Retinal pigment epithelial cell (primary cell): ENCODE results near the gene BDH2.

Experiments used
- DNase-seq: peaks from one replicate; pipeline ENCODE4 v3.0.0-alpha.2; 2010; ENCODE audit warnings: low read depth
- H3K4me3 ChIP-seq: 2 replicates; pipeline ENCODE4 v1.5.1; 2011; ENCODE audit warnings: mild to moderate bottlenecking, low read length, control low read depth, moderate library complexity
- TF ChIP-seq, protein P1 (sequence below): conservative IDR thresholded peaks from 2 replicates; pipeline ENCODE4 v1.5.1; 2011; ENCODE audit warnings: low read depth, low read length, control low read depth, inconsistent platforms

BDH2 gene

DNA sequence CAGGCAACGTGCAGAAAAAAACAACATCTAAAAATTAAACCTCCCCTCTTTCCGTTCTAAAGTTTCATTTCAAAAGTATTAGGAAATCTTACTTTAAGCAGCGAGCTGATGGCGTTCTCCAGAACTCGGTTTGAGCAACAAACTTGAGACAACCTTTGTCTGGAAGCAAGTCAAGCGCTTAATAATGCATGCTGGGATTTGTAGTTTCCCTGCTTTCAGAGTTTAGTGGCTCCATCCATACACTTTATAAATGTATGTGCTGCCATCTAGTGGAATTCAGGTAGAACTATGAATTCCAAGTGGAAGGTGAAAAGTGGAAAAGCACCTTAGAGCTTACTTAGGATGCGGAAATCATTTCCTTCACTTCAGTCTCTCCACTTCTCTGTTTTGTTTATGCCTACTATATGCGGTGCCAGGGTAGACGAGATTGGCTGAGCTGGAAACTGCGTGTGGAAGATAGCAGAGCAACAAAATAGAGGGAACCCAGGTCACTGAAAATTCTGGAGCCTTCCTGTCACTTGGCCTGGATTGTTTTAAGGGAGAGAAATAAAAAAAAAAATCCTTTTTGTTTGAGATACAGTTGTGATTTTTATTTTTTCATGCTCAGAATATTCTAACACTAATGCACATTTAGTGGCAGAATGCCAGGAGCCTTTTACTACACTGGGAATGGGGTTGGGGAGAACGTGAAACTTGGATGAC lies at the start of gene BDH2:
Gene BDH2, minus strand, starts transcription at position 144 of the 702 bp plus-strand sequence. CDS start 3,580 bp downstream, outside the sequence.
- TF ChIP-seq, protein P1, sequence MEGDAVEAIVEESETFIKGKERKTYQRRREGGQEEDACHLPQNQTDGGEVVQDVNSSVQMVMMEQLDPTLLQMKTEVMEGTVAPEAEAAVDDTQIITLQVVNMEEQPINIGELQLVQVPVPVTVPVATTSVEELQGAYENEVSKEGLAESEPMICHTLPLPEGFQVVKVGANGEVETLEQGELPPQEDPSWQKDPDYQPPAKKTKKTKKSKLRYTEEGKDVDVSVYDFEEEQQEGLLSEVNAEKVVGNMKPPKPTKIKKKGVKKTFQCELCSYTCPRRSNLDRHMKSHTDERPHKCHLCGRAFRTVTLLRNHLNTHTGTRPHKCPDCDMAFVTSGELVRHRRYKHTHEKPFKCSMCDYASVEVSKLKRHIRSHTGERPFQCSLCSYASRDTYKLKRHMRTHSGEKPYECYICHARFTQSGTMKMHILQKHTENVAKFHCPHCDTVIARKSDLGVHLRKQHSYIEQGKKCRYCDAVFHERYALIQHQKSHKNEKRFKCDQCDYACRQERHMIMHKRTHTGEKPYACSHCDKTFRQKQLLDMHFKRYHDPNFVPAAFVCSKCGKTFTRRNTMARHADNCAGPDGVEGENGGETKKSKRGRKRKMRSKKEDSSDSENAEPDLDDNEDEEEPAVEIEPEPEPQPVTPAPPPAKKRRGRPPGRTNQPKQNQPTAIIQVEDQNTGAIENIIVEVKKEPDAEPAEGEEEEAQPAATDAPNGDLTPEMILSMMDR: peak; percentile 64
- peak within 1 kb of the TSS; percentile 66 for H3K4me3 ChIP-seq
- DNase-seq: peak; percentile 92

DNA sequence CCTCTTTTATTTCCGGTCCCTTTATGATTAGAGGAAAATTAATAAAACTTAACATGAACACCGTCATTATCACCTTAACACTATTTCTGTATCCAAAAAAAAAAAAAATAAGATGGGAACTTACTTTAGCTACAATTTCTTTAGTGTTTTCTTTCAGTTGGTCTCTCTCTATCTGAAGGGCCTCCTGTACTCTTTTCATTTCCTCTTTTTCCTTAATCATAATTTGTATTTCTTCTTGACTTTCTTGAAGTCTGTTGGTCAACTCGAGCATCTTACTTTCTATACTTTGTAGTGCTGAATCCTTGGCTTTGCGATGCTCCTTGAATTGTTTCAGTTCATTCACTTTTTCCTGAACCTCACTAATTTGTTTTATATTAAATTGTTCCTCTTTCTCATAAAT lies 45.3 kb upstream of the BDH2 start:
- TF ChIP-seq, protein P1: no peak
- no peak overlapping the region for H3K4me3 ChIP-seq
- DNase-seq: no peak

DNA sequence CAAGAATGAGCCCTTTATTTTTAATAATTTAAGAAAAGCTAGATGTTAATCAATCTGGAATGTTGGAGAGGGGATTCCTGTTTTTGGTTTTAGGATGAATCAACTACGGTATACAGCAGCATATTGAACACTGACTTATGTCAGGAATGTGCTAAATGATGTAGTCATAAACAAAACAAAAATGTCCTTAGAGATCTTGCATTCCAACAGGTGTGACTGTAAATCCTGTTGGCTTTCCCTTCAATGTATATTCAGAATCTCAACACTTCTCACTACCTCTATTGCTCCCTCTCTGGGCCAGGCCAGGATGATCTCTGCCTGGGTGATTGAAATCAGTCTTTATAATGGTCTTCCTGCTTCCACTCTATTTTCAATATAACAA lies 37.8 kb upstream of the BDH2 start:
- no peak overlapping the region for H3K4me3 ChIP-seq
- TF ChIP-seq, protein P1: no peak
- no peak for DNase-seq

DNA sequence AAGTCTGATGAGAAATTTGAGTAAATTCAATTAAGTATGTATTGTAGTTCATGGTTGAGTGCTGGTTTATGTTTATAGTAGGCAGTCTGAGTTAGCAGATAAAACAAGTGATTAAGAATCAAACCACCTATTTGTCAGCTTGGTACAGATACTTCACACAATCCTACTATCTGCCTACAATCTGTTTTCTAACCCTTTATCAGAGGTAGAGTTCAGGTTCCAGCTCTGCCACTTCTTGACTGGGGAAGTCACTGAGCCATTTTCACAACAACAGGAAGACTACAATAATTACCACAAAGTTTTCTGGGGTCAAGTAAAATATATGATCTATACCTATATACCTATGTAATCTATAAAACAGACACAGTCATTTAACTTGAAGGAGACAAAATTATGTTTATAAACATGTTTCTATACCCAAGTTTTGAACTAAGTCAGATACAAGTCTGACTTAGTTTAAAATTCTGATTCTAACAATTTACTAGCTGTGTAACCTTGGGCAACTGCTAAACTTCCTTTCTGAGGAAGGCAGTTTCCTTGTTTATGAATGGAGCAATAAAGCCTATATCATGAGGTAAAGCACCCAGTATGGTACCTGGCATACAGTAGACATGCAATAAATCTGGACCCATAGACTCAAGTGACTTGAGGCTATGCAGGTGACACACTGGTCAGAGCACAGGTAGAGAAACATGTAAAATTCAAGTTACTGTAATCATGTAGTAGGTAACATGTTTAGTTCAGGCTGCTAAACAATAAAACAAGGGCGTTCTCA lies 37.2 kb upstream of the BDH2 start:
- TF ChIP-seq, protein P1: no peak
- no peak overlapping the region for H3K4me3 ChIP-seq
- no peak for DNase-seq

DNA sequence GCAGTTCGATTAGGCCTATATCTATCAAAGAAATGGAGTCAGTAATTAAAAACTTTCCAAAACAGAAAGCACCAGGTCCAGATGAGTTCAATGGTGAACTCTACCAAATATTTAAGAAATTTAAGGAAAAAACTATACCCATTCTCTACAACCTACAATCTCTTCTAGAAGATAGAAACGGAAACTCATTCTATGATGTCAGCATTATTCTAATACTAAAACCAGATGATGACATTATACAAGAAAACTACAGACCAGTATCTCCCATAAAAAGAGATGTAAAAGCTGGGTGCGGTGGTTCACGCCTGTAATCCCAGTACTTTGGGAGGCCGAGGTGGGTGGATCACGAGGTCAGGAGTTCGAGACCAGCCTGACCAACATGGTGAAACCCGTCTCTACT lies 29.5 kb upstream of the BDH2 start:
- no peak overlapping the region for H3K4me3 ChIP-seq
- no peak for DNase-seq
- TF ChIP-seq, protein P1: no peak

DNA sequence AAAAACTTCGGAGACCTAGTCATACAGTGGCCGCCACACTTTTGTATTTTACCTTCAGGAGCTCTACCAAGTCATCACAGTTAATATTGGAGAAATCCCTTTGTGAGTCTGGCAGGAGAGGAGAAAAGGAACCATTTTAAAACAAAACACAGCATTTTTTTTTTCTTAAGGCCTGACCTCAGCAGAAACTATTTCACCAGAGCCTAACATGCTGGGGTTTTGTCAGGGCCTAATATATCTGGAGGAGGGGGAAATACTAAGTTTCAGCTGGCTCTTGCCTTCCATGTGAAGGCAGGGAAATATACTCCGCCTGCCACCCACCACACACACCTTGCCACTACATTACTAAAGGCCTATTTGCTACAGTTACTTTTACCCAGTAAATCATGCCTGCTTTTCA lies 26.5 kb upstream of the BDH2 start:
- H3K4me3 ChIP-seq: no peak overlapping the region
- TF ChIP-seq, protein P1: no peak
- no peak for DNase-seq

DNA sequence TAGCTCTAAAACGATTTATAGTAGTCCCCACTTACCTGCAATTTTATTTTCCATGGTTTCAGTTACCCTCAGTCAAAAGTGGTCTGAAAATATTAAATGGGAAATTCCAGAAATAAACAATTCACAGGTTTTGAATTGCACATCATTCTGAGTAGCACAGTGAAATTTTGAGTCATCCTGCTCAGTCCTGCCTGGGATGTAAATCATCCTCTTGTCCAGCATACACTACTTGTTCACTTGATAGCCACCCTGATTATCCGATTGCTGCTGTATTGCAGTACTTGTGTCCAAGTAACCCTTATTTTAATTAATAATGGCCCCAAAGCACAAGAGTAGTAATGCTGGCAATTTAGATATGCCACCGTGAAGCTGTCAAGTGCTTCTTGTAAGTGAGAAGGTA lies 23.5 kb upstream of the BDH2 start:
- TF ChIP-seq, protein P1: no peak
- no peak for DNase-seq
- no peak overlapping the region for H3K4me3 ChIP-seq
